IPS DF 6.9 (cell line): ENCODE data around the gene CTSV.
"Not testable (repeated sequence)": the region's sequence is repeated elsewhere in the genome, so short reads cannot be mapped to it uniquely, and the experiment has no call there.

ENCODE experiments used
- DNase-seq: peaks from one replicate; pipeline ENCODE4 v3.0.0-alpha.2; 2013; ENCODE audit warnings: low read depth, low spot score
- H3K27ac ChIP-seq: one replicate; pipeline ENCODE4 v1.5.1; 2013; ENCODE audit warnings: low read length, control low read depth
- H3K27me3 ChIP-seq: 2 replicates; pipeline ENCODE4 v1.6.1; 2013; ENCODE audit warnings: mild to moderate bottlenecking, low read length; ENCODE audit not compliant: control insufficient read depth, insufficient read depth
- H3K36me3 ChIP-seq: 2 replicates; pipeline ENCODE4 v1.6.1; 2013; ENCODE audit warnings: low read length; ENCODE audit not compliant: control insufficient read depth, insufficient read depth
- H3K4me1 ChIP-seq: 2 replicates; pipeline ENCODE4 v1.6.1; 2013; ENCODE audit warnings: low read length; ENCODE audit not compliant: control insufficient read depth, insufficient read depth
- H3K4me3 ChIP-seq: 2 replicates; pipeline ENCODE4 v1.5.1; 2013; ENCODE audit warnings: mild to moderate bottlenecking, low read length
- H3K9me3 ChIP-seq: 2 replicates; pipeline ENCODE4 v1.6.1; 2013; ENCODE audit warnings: low read length, inconsistent platforms; ENCODE audit not compliant: control insufficient read depth, insufficient read depth
- WGBS: extraction: QIAGEN DNeasy Blood & Tissue Kit; methylation state at CpG from one replicate; pipeline ENCODE4 v1.1.7; 2013; ENCODE audit warnings: mixed read lengths, missing lambda C conversion rate; ENCODE audit not compliant: insufficient read length, insufficient coverage; 5-methylcytosine and 5-hydroxymethylcytosine counted together

CTSV gene

DNA sequence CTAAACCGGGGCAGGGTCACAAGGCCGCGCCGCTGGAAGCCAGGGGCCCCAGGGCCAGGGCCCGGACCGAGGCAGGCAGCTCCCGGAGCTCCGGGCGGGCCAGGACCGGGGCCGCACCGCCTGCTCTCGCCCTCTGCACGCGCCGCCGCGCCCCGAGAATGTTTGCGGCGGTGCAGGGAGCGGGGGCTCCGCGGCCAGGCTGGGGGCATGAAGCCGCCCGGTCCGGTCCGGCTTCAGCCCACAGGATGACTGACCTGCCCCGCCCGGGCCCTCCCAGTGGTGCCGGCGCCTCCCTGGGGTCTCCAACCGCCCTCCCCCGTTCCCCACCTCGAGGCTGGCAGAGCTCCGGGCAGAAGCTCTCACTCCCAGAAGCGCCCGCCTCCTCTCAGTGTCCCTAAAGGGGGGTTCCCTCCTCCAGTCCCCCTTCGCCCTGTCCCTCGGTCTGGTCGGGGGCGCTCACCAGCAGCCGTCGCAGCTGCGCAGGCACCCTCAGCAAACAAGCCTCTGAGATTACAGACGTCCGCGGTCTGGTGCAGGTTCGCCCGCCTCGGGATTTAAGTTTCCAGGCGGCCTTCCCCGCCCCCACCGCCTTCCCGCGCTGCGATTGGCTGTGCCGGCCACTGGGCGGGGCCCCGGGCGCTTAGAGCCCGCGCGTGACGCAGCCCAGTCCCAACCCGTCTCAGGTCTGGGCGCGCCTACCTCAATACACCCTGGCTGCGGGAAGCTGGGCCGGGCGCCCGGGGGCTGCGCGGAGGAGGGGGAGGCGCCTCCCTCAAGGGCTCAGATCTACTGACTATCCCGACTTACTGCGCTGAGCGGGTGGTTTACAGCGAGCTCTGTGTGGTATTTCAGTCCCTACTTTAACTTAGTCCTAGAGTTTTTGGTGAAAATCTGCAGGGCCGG, at the start of gene CTSV:
CTSV (minus strand) TSS at position 532 of the 903 bp plus-strand sequence. CDS start 1,099 bp downstream, outside the sequence.
- Histone ChIP-seq H3K27ac (no peak within 1 kb of the TSS), H3K9me3 (no peaks in the 10 kb centered on the region), H3K4me1 (no peaks in the 10 kb centered on the region), H3K36me3 (no peaks in the 10 kb centered on the region; the same call in 1 of the 2 replicates), H3K27me3 (peaks cover 2% of the 10 kb centered on the region; the same call in 1 of the 2 replicates), H3K4me3 (peak within 1 kb of the TSS; percentile 57)
- WGBS, result no CpG with 5 or more reads among the region's 80 CpGs
- no peak for DNase-seq

GRCh38 chr9:97087668-97088215, 48.8 kb upstream of the CTSV start:
- WGBS, result no CpG with 5 or more reads among the region's 3 CpGs
- not testable (repeated sequence) for H3K27me3 ChIP-seq, H3K27ac ChIP-seq, DNase-seq, H3K9me3 ChIP-seq, H3K4me3 ChIP-seq, H3K4me1 ChIP-seq, H3K36me3 ChIP-seq

DNA sequence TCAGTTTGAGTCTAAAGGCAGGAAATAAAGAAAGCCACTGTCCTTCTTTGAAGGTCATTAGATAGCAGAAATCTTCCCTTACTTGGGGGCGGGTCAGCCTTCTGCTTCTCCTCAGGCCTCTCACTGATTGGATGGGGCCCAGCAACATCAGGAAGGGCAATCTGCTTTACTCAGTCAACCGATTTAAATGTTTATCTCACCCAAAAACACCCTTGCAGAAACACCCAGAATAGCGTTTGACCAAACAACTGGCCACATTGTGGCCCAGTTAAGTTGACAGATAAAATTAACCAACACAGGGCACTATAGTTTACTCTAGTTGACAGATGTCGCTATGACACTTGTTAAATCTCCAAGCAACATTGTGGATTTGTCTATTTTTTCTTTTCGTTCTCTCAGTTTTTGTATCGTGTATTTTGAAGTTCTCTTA, 45.6 kb upstream of the CTSV start:
- not testable (repeated sequence) for H3K9me3 ChIP-seq, H3K4me3 ChIP-seq
- no CpG with 5 or more reads among the region's 6 CpGs for WGBS

GRCh38 chr9:97078362-97078761, 39.4 kb upstream of the CTSV start:
- no peak for DNase-seq
- no peaks in the 10 kb centered on the region for H3K27me3 ChIP-seq
- no CpG with 5 or more reads among the region's 25 CpGs for WGBS

More for the DNA sequence above, 45.6 kb upstream of the CTSV start:
- H3K36me3 ChIP-seq, H3K4me1 ChIP-seq, H3K27ac ChIP-seq, H3K27me3 ChIP-seq, DNase-seq: not testable (repeated sequence)

GRCh38 chr9:97077452-97078295, 38.7 kb upstream of the CTSV start:
- Histone ChIP-seq H3K4me3 (no peak overlapping the region), H3K36me3 (no peaks in the 10 kb centered on the region), H3K4me1 (no peaks in the 10 kb centered on the region), H3K27me3 (no peaks in the 10 kb centered on the region), H3K27ac (no peak overlapping the region), H3K9me3 (no peaks in the 10 kb centered on the region)
- WGBS, result no CpG with 5 or more reads among the region's 37 CpGs
- DNase-seq, result no peak

More at GRCh38 chr9:97078362-97078761, 39.4 kb upstream of the CTSV start:
- H3K9me3 ChIP-seq, result no peaks in the 10 kb centered on the region
- no peaks in the 10 kb centered on the region for H3K4me1 ChIP-seq
- H3K36me3 ChIP-seq, result no peaks in the 10 kb centered on the region
- no peak overlapping the region for H3K27ac ChIP-seq
- H3K4me3 ChIP-seq, result no peak overlapping the region

DNA sequence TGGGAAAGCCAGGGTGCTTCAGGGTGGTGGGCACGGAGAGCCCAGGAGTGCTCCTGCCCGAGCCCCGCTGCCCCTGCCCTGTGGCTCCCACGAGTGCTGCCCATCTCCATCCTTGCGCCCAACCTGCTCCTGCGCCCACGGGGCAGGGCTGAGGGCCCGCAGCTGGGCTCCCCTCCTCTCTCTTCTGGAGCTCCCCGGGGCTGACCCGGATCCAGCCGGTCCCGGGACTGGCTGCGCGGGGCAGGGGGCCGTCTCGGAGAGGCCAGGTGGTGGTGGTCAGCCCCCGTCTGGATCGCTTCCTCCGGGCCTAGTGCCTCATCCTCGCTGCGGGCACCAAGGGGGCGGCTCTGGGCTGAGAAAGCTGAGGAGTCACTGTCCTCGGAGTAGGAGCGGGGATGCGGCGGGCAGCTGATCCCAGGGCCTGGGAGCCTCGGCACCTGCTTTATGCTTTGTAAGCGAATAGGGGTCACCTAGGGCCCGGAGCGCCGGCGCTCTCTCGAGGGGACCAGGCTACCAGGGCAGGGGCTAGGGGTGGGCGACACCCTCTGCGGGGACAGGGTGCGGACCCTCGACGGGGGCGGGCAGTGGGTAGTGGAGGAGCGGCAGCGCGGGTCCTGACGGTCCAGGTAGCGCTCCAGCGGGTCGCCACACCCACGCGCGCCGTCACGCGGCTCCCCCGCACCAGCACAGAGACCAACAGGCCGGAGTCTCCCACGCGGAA, 37.9 kb upstream of the CTSV start:
- DNase-seq, H3K9me3 ChIP-seq, H3K36me3 ChIP-seq, H3K4me1 ChIP-seq, H3K4me3 ChIP-seq, H3K27me3 ChIP-seq, H3K27ac ChIP-seq: not testable (repeated sequence)
- no CpG with 5 or more reads among the region's 56 CpGs for WGBS

- H3K27me3 ChIP-seq, result no peaks in the 10 kb centered on the region
Measured at GRCh38 chr9:97076238-97076637, 37.3 kb upstream of the CTSV start.

DNA sequence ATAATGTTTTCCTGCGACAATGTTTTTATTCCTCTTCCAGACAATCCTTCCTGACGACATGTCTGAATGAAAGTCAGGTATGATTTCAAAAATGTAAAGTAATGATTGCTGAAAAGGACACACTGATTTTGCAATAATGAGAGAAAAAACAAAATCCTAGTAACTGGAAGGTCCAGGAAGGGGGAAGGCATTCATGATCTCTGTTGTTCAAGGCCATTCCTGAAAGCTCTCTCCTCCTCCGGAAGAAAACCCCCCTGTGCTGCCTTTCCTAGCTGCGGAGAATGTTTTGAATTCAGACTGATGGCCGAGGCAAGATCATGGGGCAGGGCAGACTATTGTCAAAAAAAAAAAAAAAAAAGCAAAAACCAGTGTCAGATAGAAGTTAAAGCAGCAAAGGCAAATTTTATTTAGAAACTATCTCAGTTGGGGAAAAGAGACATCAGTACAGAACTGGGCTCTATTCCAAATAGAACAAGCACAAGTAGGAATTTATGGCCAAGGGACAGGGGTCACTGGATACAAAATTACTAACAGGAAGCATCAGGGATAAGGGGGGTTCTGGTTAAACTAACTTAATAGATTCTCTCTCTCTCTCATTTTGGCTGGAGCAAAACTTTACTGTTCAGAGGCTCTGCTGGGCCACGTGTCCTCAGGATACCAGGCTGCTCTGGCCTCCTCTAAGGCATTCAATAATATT, 36.5 kb upstream of the CTSV start:
- WGBS, result no CpG with 5 or more reads among the region's 6 CpGs
- no peak overlapping the region for H3K27ac ChIP-seq

More at GRCh38 chr9:97076238-97076637, 37.3 kb upstream of the CTSV start:
- Histone ChIP-seq H3K9me3 (no peaks in the 10 kb centered on the region), H3K4me1 (no peaks in the 10 kb centered on the region), H3K4me3 (no peak overlapping the region), H3K36me3 (no peaks in the 10 kb centered on the region), H3K27ac (no peak overlapping the region)
- WGBS, result no CpG with 5 or more reads among the region's 11 CpGs
- DNase-seq, result no peak

GRCh38 chr9:97073506-97073905, 34.6 kb upstream of the CTSV start:
- Histone ChIP-seq H3K27ac (no peak overlapping the region), H3K4me1 (no peaks in the 10 kb centered on the region), H3K27me3 (no peaks in the 10 kb centered on the region), H3K4me3 (no peak overlapping the region), H3K36me3 (no peaks in the 10 kb centered on the region), H3K9me3 (no peaks in the 10 kb centered on the region)
- no CpG with 5 or more reads among the region's 1 CpG for WGBS
- DNase-seq, result no peak

More for the DNA sequence above, 36.5 kb upstream of the CTSV start:
- no peak for DNase-seq
- Histone ChIP-seq H3K27me3 (no peaks in the 10 kb centered on the region), H3K36me3 (no peaks in the 10 kb centered on the region), H3K4me1 (no peaks in the 10 kb centered on the region), H3K4me3 (no peak overlapping the region), H3K9me3 (no peaks in the 10 kb centered on the region)
